MCF 10A (cell line): ENCODE data around the gene TRAK1. TPM values are rescaled to one million over a fixed set of nuclear protein-coding genes. Genes with fewer than 3 reads are reported as not detected.

Source experiments
- BruUV-seq: library from RNA; stranded (reverse); fragments of 400-500 nt; replicated peaks from 2 replicates; lab custom pipeline; 2021; lab: Mats Ljungman, UMichigan
- CTCF ChIA-PET: fragments of 300-600 bp; sonication (Branson Sonifier 250); formaldehyde crosslinking; extraction: SDS; loops from one replicate; lab custom pipeline; 2021; ENCODE audit warnings: antibody characterized with exemption, inconsistent platforms; lab: Yijun Ruan, JAX
- POLR2A ChIA-PET: fragments of 300-600, 350-650 bp; sonication (Branson Sonifier 250); formaldehyde crosslinking; extraction: SDS; loops from one replicate; lab custom pipeline; 2020; ENCODE audit warnings: antibody characterized with exemption, inconsistent platforms; lab: Yijun Ruan, JAX
- DNase-seq: peaks from one replicate; pipeline ENCODE4 v3.0.0-alpha.2; 2018; ENCODE audit not compliant: unreplicated experiment
- H3K27ac Mint-ChIP-seq: one replicate; pipeline ENCODE4 v1.8.0; 2022; ENCODE audit warnings: mild to moderate bottlenecking, low read depth, mixed read lengths; ENCODE audit not compliant: unreplicated experiment
- H3K27me3 Mint-ChIP-seq: one replicate; pipeline ENCODE4 v1.8.0; 2022; ENCODE audit warnings: mixed read lengths; ENCODE audit not compliant: insufficient read depth, unreplicated experiment
- H3K36me3 Mint-ChIP-seq: one replicate; pipeline ENCODE4 v1.8.0; 2022; ENCODE audit warnings: mild to moderate bottlenecking, moderate library complexity, mixed read lengths; ENCODE audit not compliant: insufficient read depth, unreplicated experiment
- H3K4me1 Mint-ChIP-seq: one replicate; pipeline ENCODE4 v1.8.0; 2022; ENCODE audit warnings: mixed read lengths; ENCODE audit not compliant: insufficient read depth, unreplicated experiment
- H3K4me3 Mint-ChIP-seq: one replicate; pipeline ENCODE4 v1.8.0; 2022; ENCODE audit warnings: mild to moderate bottlenecking, moderate library complexity, mixed read lengths; ENCODE audit not compliant: unreplicated experiment
- H3K9me3 Mint-ChIP-seq: one replicate; pipeline ENCODE4 v1.8.0; 2022; ENCODE audit warnings: mixed read lengths; ENCODE audit not compliant: unreplicated experiment
- intact Hi-C: fragments of 100-400 bp; cut with micrococcal nuclease; formaldehyde crosslinking; loops from 2 replicates; pipeline ENCODE4 v1.14.1; 2022
- total RNA-seq: library from RNA; stranded (reverse); gene quantifications from 2 replicates; pipeline ENCODE4 v1.2.3, GENCODE V29; 2022
- TF ChIP-seq, protein P1 (sequence below): fragments of 200-600 bp; IDR thresholded peaks from one replicate; pipeline ENCODE4 v1.8.0; 2022; ENCODE audit warnings: antibody characterized with exemption, mild to moderate bottlenecking; ENCODE audit not compliant: unreplicated experiment

The TRAK1 gene
- total RNA-seq, 1 experiment from 2014 or later: 33.2 TPM

DNA sequence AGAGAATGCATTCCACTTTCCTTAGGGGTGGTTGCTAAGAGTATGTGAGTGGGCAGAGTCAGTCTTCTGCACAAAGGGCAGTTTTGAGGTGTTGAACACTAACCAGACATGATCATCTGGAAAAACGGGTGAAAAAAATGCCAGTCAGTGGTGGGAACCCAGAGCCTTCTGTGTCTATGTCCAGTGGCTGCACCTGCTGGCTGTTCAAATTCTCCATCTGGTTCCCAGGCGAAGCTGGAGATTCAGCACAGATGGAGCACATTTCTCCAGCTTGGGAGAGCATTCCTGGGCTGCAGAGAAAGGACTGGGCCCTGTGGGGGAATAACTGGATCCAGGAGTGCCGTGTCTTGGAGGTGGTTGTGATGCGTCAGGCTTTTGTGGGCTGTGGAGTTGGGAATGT is 74.1 kb downstream of the TRAK1 start:
- Mint-ChIP-seq H3K9me3 (no peaks in the 10 kb centered on the region), H3K4me1 (peaks cover 17% of the 10 kb centered on the region), H3K4me3 (no peak overlapping the region), H3K27me3 (no peaks in the 10 kb centered on the region), H3K27ac (no peak overlapping the region), H3K36me3 (no peaks in the 10 kb centered on the region)
- intact Hi-C loops: no loop called here
- BruUV-seq: no TSS peak
- POLR2A ChIA-PET: no interaction called here
- DNase-seq: no peak
- CTCF ChIA-PET: no interaction called here
- TF ChIP-seq, protein P1, sequence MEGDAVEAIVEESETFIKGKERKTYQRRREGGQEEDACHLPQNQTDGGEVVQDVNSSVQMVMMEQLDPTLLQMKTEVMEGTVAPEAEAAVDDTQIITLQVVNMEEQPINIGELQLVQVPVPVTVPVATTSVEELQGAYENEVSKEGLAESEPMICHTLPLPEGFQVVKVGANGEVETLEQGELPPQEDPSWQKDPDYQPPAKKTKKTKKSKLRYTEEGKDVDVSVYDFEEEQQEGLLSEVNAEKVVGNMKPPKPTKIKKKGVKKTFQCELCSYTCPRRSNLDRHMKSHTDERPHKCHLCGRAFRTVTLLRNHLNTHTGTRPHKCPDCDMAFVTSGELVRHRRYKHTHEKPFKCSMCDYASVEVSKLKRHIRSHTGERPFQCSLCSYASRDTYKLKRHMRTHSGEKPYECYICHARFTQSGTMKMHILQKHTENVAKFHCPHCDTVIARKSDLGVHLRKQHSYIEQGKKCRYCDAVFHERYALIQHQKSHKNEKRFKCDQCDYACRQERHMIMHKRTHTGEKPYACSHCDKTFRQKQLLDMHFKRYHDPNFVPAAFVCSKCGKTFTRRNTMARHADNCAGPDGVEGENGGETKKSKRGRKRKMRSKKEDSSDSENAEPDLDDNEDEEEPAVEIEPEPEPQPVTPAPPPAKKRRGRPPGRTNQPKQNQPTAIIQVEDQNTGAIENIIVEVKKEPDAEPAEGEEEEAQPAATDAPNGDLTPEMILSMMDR: no peak

DNA sequence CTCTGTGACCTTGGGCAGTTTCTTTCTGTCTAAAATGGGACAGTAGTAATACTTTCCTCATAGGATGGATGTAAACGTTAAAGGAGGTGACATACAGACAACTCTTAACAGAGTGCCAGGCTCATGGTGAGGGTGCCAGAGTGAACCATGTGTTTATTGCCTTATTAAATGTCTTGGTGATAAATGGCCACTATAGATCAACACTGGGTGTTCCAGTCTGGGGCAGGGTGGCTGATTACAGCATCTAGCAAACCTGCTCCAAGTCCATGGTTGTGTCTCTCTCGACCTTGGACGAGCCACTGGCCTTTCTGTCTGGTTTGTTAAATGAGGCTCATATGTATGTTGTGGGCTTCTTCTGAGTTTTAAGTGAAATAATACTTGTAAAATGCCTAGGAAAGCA is 75.1 kb downstream of the TRAK1 start:
- BruUV-seq: no TSS peak
- CTCF ChIA-PET: no interaction called here
- no peaks in the 10 kb centered on the region for H3K36me3 Mint-ChIP-seq
- POLR2A ChIA-PET: no interaction called here
- DNase-seq: no peak
- no peak overlapping the region for H3K4me3 Mint-ChIP-seq
- no peaks in the 10 kb centered on the region for H3K9me3 Mint-ChIP-seq
- intact Hi-C loops: no loop called here
- H3K4me1 Mint-ChIP-seq: peaks cover 11% of the 10 kb centered on the region
- no peaks in the 10 kb centered on the region for H3K27me3 Mint-ChIP-seq
- TF ChIP-seq, protein P1: no peak
- no peak overlapping the region for H3K27ac Mint-ChIP-seq

DNA sequence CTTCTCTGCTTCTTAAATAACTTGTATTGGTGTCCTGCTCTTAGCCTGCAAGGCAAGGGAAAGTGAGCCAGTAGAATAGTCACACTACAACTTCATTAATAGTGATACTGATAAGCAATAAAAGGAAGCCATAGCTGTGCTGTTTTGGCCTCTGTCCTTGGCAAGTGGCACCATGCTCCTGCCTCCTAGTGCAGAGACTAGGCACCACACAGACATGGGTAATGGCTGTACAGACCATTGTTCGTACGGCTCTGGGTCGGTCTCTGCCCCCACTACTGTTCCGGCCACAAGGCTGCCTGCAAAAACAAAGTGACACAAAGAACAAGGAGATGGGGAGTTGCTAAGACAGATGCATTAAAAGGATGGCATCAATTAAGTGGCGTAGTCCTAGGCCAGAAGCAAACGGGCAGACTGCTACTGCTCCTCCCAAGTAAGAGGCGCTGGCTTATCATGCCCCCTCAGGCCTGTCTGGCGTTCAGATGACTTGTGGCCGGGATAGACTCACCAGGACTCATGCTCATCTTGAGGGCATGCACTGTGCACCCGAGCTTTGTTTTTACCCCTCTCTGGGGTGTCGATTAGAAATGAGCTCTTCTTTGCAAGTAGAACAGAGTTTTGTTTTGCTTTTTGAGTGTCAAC is 75.6 kb downstream of the TRAK1 start:
- intact Hi-C loops: no loop called here
- no peak overlapping the region for H3K4me3 Mint-ChIP-seq
- no peaks in the 10 kb centered on the region for H3K9me3 Mint-ChIP-seq
- no peak for DNase-seq
- peaks cover 11% of the 10 kb centered on the region for H3K4me1 Mint-ChIP-seq
- ChIA-PET POLR2A (no interaction called here), CTCF (interaction anchor here (0.5 to 0.7 kb wide), 4 partner anchors 37 to 263 kb away, joined by 3 to 5 read pairs (median 4); no protein-coding TSS in a partner anchor)
- TF ChIP-seq, protein P1: no peak
- no peaks in the 10 kb centered on the region for H3K27me3 Mint-ChIP-seq
- no peaks in the 10 kb centered on the region for H3K36me3 Mint-ChIP-seq
- BruUV-seq: no TSS peak
- no peak overlapping the region for H3K27ac Mint-ChIP-seq

DNA sequence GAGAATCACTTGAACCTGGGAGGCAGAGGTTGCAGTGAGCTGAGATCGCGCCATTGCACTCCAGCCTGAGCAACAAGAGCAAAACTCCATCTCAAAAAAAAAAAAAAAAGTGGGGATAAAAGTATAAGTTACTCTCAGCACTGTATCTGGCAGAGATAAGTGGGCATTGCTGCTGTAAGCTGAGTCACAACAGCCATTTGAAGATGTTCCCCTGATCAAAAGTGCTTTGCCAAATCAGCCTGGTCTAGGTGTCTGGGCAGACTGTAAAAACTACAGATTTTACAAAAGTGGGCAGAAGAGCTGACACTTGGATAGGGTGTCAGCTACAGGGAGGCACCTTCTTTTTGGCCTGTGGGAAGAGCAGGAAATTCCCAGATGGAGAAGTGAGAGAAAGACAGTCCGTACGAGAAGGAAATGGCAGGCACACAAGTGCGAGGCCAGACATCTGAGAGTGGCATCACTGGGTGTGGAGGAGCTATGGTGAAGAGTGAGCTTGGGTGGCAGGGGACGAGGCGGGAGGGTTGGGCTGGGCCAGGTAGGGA is 78.5 kb downstream of the TRAK1 start:
- H3K27ac Mint-ChIP-seq: no peak overlapping the region
- H3K4me1 Mint-ChIP-seq: peaks cover 6% of the 10 kb centered on the region
- BruUV-seq: no TSS peak
- intact Hi-C loops: no loop called here
- DNase-seq: no peak
- no peaks in the 10 kb centered on the region for H3K9me3 Mint-ChIP-seq
- ChIA-PET CTCF (interaction anchor here (0.6 to 2.1 kb wide), 7 partner anchors 10 to 53 kb away, joined by 3 to 12 read pairs (median 4); no protein-coding TSS in a partner anchor), POLR2A (interaction anchor here (0.7 to 1.0 kb wide), 3 partner anchors 8 to 34 kb away, joined by 3 to 4 read pairs (median 4); no protein-coding TSS in a partner anchor)
- H3K36me3 Mint-ChIP-seq: no peaks in the 10 kb centered on the region
- H3K4me3 Mint-ChIP-seq: no peak overlapping the region
- H3K27me3 Mint-ChIP-seq: no peaks in the 10 kb centered on the region
- TF ChIP-seq, protein P1: no peak
